Endothelial cell of umbilical vein (primary cell): ENCODE results near the gene NBEA.

Experiments used
- CTCF ChIP-seq, 2 donors: IDR thresholded peaks; 1 replicate in 1 of 2; 2 replicates in 1 of 2; pipeline ENCODE4 v1.5.1; 2011; ENCODE audit warnings: low read length in 2 of 2, mild to moderate bottlenecking in 2 of 2, moderate library complexity in 2 of 2, control low read depth in 1 of 2, inconsistent platforms in 1 of 2, low read depth in 1 of 2; ENCODE audit not compliant: insufficient read depth in 1 of 2; ENCODE audit errors: extremely low read depth in 1 of 2
- EZH2 ChIP-seq: IDR thresholded peaks from 2 replicates; pipeline ENCODE4 v1.6.1; 2012; ENCODE audit warnings: borderline replicate concordance, low read depth, mild to moderate bottlenecking, moderate library complexity, low read length, inconsistent platforms; ENCODE audit not compliant: severe bottlenecking
- POLR2A ChIP-seq: IDR thresholded peaks from 2 replicates; pipeline ENCODE4 v1.6.1; 2012; ENCODE audit warnings: low read depth, mild to moderate bottlenecking, control low read depth, low read length
- POLR2AphosphoS5 ChIP-seq: IDR thresholded peaks from 2 replicates; pipeline ENCODE4 v1.6.1; 2012; ENCODE audit warnings: low read depth, mild to moderate bottlenecking, control low read depth, low read length, moderate library complexity; ENCODE audit not compliant: insufficient read depth

- TF ChIP-seq POLR2A (no peak), EZH2 (no peak), POLR2AphosphoS5 (no peak), CTCF (IDR thresholded peaks at IDR 0.05; ENCODE audit: extremely low read depth in 1 of 2, insufficient read depth in 1 of 2, low read depth in 1 of 2, low read length in 2 of 2) (no peak)
Measured at GRCh38 chr13:34911159-34911558, 30.9 kb upstream of the NBEA start.
